T-helper 17 cell (primary cell): ENCODE data around the gene GADD45A. TPM values are rescaled to one million over a fixed set of nuclear protein-coding genes. Genes with fewer than 3 reads are reported as not detected.
A peak's percentile ranks its signal among the peaks of the same experiment; 100 is the strongest.
"Not testable (repeated sequence)": the region's sequence is repeated elsewhere in the genome, so short reads cannot be mapped to it uniquely, and the experiment has no call there.

Experiments
- ATAC-seq: fragments of 150-1000 bp; cut with Tn5 transposase; 2 replicates; pipeline ENCODE4 v1.10.0; 2021; ENCODE audit warnings: mild to moderate bottlenecking, moderate library complexity
- DNase-seq, 3 donors: peaks; one replicate each; pipeline versions ENCODE4 v3.0.0 to v3.0.0-alpha.2; 2020 to 2021
- H3K9me3 ChIP-seq: one replicate; pipeline ENCODE4 v1.7.0; 2013; ENCODE audit warnings: low read length, mild to moderate bottlenecking; ENCODE audit not compliant: control insufficient read depth, poor library complexity, severe bottlenecking
- H3K27ac Mint-ChIP-seq: one replicate; pipeline ENCODE4 v1.8.0; 2022; ENCODE audit warnings: mild to moderate bottlenecking, moderate library complexity, mixed read lengths
- H3K27me3 Mint-ChIP-seq: one replicate; pipeline ENCODE4 v1.8.0; 2022; ENCODE audit warnings: mixed read lengths
- H3K36me3 Mint-ChIP-seq: one replicate; pipeline ENCODE4 v1.8.0; 2022; ENCODE audit warnings: low read depth, mixed read lengths
- H3K4me1 Mint-ChIP-seq: one replicate; pipeline ENCODE4 v1.8.0; 2022; ENCODE audit warnings: mild to moderate bottlenecking, mixed read lengths
- H3K4me3 Mint-ChIP-seq: one replicate; pipeline ENCODE4 v1.8.0; 2022; ENCODE audit warnings: mild to moderate bottlenecking, moderate library complexity, mixed read lengths
- total RNA-seq, 4 donors: library from RNA in 2 of 4; stranded (reverse) in 2 of 4; gene quantifications; one replicate each; pipeline ENCODE4 v1.2.3 and lab custom pipeline; 2022 to 2026

The GADD45A gene
- total RNA-seq, 2 donors from 2014 or later: 25.4 to 65.6 TPM

DNA sequence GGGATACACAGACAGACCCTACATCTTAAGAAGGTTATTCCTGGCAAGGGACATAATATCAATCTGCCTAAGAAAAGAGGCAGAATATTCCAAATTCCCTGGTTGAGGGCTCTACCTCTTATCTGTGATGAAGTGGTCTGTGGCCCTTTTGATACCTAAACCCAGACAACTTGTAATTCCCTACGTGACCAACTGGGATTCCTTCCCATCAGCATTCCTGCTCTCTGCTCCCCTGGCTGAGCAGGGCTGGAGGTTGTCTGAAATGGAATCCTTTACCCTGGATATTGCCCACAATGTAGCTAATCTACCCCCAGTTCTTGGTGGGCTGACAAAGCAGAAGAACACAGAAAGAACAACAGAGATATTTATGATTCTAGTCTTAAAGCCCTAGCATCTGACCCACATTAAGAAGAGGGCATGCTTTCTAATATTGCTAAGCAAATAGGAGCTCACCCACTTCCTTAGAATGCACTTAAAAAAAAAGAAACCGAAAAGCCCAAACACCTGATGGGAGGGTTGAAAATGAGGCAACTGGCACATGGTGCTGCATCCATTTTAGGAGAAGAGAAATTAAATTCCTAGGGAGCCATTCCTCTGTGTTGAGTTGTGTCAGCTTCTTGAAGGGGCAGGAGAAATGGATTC is 36.8 kb downstream of the GADD45A start:
- Mint-ChIP-seq H3K4me3 (no peak overlapping the region), H3K27me3 (peaks cover 4% of the 10 kb centered on the region), H3K27ac (no peak overlapping the region), H3K36me3 (no peaks in the 10 kb centered on the region), H3K4me1 (no peaks in the 10 kb centered on the region)
- ATAC-seq (no peak), DNase-seq (no peak)
- no peaks in the 10 kb centered on the region for H3K9me3 ChIP-seq

DNA sequence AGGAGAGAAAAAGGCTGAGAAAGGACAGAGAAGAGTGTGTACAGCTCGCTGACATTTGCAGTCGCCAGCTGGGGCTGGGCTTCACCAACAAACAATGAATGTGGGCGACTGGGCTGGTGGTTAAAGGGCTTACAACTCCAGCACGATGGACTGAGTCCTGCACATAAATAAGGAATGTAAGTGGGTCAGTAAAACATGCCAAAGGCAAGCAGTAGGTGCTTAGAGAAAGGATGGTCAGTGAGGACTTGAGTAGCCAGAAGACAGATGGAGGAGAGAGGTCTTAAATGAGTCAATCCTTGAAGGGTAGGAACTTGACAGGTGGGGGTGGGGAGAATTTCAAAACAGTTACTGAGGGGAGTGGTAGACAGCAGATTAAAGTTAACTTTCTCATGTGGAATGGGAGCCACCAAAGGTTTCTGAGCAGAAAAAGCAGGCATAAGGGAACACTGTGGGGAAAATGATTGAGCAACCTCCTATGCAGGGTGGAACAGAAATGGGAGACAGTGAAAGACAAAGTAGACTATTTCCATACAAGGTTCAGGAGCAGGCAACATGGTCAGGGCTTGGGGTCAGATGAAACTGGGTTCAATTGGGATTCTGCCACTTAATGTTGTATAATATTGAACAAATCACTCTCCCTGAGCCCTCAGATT is 37.4 kb downstream of the GADD45A start:
- no peaks in the 10 kb centered on the region for H3K9me3 ChIP-seq
- Mint-ChIP-seq H3K27me3 (peaks cover 4% of the 10 kb centered on the region), H3K27ac (no peak overlapping the region), H3K4me3 (no peak overlapping the region), H3K36me3 (no peaks in the 10 kb centered on the region), H3K4me1 (no peaks in the 10 kb centered on the region)
- DNase-seq: no peak
- ATAC-seq: no peak

DNA sequence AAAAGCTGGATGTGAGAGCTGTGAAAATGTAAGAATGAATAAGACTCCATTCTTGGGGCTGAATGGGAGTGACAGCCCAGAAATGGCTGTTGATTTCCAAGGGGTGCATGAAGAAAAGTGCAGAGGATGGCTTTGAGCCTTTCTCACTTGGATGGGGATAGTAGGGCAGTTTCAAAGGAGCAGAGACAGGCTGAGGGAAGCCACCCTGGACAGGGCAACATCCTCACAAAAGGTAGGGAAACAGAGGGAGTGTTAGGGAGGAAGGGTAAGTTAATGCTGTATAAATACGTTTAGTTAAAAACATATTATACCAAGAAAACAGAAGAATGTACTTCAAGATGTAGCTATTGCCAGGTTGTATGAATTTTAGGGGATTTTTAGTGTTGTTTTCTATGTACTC is 38.1 kb downstream of the GADD45A start:
- H3K9me3 ChIP-seq: no peaks in the 10 kb centered on the region
- Mint-ChIP-seq H3K4me1 (no peaks in the 10 kb centered on the region), H3K27me3 (peaks cover 4% of the 10 kb centered on the region), H3K36me3 (no peaks in the 10 kb centered on the region), H3K27ac (no peak overlapping the region), H3K4me3 (no peak overlapping the region)
- DNase-seq: no peak
- ATAC-seq: no peak

DNA sequence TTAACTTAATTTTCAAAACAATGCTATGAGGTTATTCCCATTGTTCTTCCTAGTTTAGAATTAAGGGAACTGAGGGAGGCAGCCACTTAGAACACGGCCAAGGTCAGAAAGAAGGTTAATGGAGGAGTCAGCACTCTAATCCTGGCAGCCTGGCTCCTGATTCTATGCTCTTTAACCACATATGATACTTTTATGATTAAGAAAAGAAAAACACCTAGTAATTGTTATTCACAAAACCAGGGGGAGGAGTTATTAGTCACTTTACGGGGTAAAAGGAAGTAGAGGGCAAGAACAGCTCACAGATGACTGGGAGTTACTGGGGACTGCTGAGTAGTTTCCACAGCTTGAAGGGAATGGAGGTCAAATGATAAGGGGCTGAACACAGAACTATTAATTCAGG is 38.6 kb downstream of the GADD45A start:
- H3K4me1 Mint-ChIP-seq: no peaks in the 10 kb centered on the region
- DNase-seq (no peak), ATAC-seq (peak; percentile 33)
- no peaks in the 10 kb centered on the region for H3K9me3 ChIP-seq
- H3K36me3 Mint-ChIP-seq: no peaks in the 10 kb centered on the region
- peaks cover 8% of the 10 kb centered on the region for H3K27me3 Mint-ChIP-seq
- no peak overlapping the region for H3K4me3 Mint-ChIP-seq
- no peak overlapping the region for H3K27ac Mint-ChIP-seq

DNA sequence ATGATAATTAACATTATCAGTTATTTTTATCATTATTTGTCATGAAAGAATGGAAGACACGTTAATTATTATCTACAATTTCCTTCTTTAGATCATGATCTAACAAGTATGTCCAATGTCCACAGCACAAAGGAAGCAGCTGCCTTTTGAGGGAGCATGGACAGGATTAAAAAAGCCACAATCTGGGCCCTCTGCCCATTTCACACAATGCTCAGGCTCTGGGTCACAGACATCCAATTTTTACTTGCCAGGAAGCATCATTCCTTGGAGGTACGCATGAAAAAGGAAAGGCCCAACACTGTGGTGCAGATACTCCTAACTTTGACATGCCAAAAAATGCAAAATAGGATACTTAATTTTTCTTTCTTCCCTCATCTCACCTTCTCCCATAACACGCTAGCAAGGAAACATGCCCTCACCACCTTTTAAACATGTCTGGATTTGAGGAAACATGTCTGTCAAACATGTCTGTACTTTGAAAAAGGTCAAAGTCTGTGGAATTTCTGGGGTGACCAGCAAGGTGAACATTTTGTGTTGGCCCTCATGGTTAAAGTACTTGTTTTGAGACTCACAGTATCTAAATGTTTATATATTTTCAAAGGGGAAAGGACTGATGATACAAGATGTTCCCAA is 40.0 kb downstream of the GADD45A start:
- Mint-ChIP-seq H3K27me3 (peaks cover 11% of the 10 kb centered on the region), H3K36me3 (no peaks in the 10 kb centered on the region), H3K4me3 (no peak overlapping the region), H3K4me1 (no peaks in the 10 kb centered on the region), H3K27ac (no peak overlapping the region)
- no peaks in the 10 kb centered on the region for H3K9me3 ChIP-seq
- DNase-seq: no peak
- no peak for ATAC-seq

DNA sequence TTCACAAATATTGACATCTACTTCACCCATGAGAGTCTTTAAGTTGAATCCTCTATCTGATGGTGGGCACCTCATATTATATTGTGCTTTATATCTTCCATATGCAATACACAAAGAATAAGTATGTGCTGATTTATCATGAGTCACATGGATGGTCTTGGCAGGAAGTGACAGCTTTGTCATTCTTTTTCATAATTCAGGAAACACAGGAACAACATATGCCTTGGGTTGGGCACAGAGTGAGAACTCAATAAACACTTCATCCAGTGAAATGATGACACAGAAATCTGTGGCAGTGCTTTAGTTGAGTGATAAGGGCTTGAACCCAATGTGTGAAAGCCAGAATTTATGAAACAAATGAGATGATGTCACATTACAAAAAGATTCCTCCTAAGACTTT is 41.2 kb downstream of the GADD45A start:
- peaks cover 9% of the 10 kb centered on the region for H3K27me3 Mint-ChIP-seq
- H3K9me3 ChIP-seq: no peaks in the 10 kb centered on the region
- DNase-seq (no peak), ATAC-seq (no peak)
- peaks cover 2% of the 10 kb centered on the region for H3K4me1 Mint-ChIP-seq
- no peak overlapping the region for H3K4me3 Mint-ChIP-seq
- H3K36me3 Mint-ChIP-seq: no peaks in the 10 kb centered on the region
- no peak overlapping the region for H3K27ac Mint-ChIP-seq

DNA sequence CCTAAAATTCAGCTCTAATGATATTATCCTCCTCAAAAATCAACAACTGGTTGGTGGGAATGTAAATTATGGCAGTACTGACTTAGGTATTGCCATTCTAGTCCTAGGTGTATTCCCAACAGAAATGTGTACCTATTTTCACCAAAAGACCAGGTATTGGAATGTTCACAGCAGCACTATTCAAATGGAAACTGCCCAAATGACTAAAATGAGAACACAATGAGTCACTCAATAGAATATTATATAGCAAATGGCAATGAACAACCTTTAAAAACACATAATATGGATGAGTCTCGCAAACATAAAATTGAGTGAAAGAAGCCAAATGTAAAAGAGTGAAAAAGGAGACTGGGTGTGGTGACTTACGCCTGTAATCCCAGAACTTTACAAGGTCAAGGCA is 44.9 kb downstream of the GADD45A start:
- no peaks in the 10 kb centered on the region for H3K9me3 ChIP-seq
- ATAC-seq: no peak
- Mint-ChIP-seq H3K27ac (no peak overlapping the region), H3K36me3 (no peaks in the 10 kb centered on the region), H3K4me1 (peaks cover 5% of the 10 kb centered on the region), H3K27me3 (peaks cover 9% of the 10 kb centered on the region), H3K4me3 (no peak overlapping the region)
- no peak for DNase-seq

DNA sequence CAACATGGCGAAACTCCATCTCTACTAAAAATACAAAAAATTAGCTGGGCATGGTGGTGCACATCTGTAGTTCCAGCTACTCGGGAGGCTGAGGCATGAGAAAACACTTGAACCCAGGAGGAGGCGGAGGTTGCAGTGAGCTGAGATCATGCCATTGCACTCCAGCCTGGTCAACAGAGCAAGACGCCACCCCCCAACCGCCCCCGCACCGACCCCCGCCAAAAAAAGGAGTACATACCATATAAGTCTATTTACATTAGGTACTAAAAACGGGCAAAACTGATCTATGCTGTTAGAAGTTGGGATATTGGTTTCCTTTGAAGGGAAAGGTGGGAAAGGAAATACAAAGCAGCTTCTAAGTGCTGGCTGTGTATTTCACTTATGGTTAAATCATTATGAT is 45.3 kb downstream of the GADD45A start:
- not testable (repeated sequence) for H3K9me3 ChIP-seq, H3K4me3 Mint-ChIP-seq, H3K27ac Mint-ChIP-seq, H3K27me3 Mint-ChIP-seq, H3K4me1 Mint-ChIP-seq, ATAC-seq, DNase-seq, H3K36me3 Mint-ChIP-seq

DNA sequence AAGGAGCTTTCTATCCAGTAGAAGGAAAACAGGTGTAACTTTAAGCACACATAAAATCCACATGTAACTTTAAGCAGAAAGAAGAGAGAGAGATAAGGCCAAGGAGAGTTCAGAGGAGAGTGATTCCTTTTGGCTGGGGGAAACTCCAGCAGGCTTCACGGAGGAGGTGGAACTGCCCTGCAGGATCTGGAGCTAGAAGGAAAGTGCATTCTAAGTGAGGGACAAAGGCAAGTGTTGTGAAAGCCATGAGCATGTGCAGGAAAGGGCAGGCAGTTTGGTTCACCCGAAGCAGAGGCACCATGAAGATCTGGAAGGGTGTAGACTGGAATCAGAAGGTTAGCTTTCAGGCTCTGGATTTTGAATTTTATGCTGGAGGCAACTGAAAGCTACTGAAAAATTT is 46.3 kb downstream of the GADD45A start:
- Mint-ChIP-seq H3K4me1 (peaks cover 11% of the 10 kb centered on the region), H3K27me3 (peaks cover 9% of the 10 kb centered on the region), H3K36me3 (no peaks in the 10 kb centered on the region), H3K4me3 (no peak overlapping the region), H3K27ac (peak overlapping the region; percentile 69)
- DNase-seq: no peak
- H3K9me3 ChIP-seq: no peaks in the 10 kb centered on the region
- no peak for ATAC-seq

DNA sequence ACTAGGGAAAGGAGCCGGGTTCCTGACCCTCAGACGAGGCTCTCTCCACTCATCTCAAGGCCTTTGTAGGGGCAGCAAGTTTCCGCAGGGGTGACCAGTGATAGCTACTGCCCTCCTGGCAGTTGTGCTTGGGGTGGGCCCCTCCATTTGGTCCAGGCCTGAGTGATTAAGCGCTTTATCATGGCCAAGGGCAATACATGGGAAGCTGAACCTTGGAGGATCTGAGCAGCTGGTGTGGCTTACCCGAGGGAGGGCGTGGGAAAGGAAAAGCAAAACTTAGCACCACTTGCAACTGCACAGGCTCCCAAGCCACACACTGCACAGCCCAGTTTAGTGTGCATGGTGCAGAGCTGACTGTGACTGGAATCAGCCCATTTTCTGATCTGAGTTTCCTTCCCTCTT is 47.8 kb downstream of the GADD45A start:
- no peak overlapping the region for H3K4me3 Mint-ChIP-seq
- peaks cover 15% of the 10 kb centered on the region for H3K4me1 Mint-ChIP-seq
- ATAC-seq (no peak), DNase-seq (no peak)
- H3K27me3 Mint-ChIP-seq: peaks cover 9% of the 10 kb centered on the region
- H3K27ac Mint-ChIP-seq: no peak overlapping the region
- H3K9me3 ChIP-seq: no peaks in the 10 kb centered on the region
- H3K36me3 Mint-ChIP-seq: no peaks in the 10 kb centered on the region

DNA sequence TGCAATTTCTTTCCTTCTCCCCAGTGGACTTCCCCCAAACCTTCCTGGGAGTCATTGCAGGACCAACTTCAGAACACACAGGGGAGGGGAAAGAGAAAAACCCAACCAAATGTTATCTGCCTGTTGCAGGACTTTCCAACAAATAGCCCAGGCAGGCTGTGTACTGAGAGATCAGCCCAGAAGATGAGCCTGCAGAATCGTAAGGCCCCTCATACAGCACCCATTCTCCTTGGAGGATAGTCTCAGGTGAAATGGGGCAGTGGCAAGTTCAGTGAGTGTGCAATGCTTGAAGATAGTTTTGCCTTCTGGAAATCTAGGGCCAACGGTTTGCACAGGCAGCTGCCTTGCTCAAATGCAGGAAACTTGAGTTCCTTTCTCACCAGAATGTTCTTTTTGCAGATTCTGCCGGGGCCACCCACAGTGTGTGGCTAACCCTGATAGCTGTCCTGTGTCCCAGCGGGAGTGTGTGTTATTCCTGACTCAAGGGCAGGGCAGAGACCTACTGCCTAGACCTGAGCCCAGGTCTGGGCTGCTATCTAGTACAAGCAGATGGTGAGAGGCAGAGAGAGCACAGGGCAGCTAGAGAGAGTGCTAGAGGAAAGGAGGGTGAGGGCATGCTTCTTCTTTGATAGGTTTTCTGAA is 48.8 kb downstream of the GADD45A start:
- peaks cover 15% of the 10 kb centered on the region for H3K4me1 Mint-ChIP-seq
- no peak overlapping the region for H3K4me3 Mint-ChIP-seq
- H3K27ac Mint-ChIP-seq: peak overlapping the region; percentile 39

DNA sequence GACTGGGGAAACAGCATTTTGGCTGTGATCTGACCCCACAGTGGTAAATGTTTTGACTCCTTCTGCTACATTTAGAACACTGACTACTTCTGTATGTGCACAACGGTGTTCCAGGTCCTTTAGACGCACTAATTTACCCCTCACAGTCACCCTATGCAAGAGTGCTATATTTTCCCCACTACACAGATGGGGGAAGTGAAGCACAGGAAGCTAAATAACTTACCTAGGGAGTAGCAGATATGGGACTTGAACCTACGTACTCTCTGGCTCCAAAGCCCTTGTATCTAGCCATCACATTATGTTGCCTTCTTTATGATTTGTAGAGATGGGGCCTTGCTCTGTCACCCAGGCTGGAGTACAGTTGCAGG is 49.3 kb downstream of the GADD45A start:
- H3K27me3 Mint-ChIP-seq: peaks cover 12% of the 10 kb centered on the region
- peak overlapping the region; percentile 39 for H3K27ac Mint-ChIP-seq
- no peak for ATAC-seq
- no peak for DNase-seq
- no peaks in the 10 kb centered on the region for H3K9me3 ChIP-seq
- no peaks in the 10 kb centered on the region for H3K36me3 Mint-ChIP-seq
- H3K4me3 Mint-ChIP-seq: no peak overlapping the region
- peaks cover 15% of the 10 kb centered on the region for H3K4me1 Mint-ChIP-seq

More for the DNA sequence above, 48.8 kb downstream of the GADD45A start:
- H3K9me3 ChIP-seq: no peaks in the 10 kb centered on the region
- DNase-seq: no peak
- H3K36me3 Mint-ChIP-seq: no peaks in the 10 kb centered on the region
- H3K27me3 Mint-ChIP-seq: peaks cover 10% of the 10 kb centered on the region
- ATAC-seq: no peak

DNA sequence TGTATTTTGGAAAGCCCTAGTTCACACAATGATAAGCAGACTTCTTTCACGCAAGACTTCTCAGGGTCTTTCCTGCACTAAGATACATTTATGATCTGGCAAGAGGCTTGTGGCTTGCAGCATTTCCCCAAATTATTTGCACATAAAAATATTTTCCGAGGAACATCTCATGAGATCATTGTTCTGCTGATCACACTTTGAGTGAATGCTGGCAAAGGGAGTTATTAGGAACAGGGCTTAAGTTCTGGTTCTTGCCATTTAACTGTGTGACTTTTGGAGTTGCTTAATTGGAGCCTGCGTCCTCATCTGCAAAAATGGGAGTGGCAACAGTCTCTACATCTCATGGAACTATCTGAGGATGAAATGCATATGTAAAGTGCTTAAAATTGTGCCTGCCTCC is 50.2 kb downstream of the GADD45A start:
- DNase-seq (no peak), ATAC-seq (no peak)
- Mint-ChIP-seq H3K27ac (peak overlapping the region; percentile 88), H3K4me1 (peaks cover 15% of the 10 kb centered on the region), H3K4me3 (no peak overlapping the region), H3K27me3 (peaks cover 13% of the 10 kb centered on the region), H3K36me3 (no peaks in the 10 kb centered on the region)
- no peaks in the 10 kb centered on the region for H3K9me3 ChIP-seq
